HCT116 (cell line): ENCODE results near the gene C1QL4. TPM values are rescaled to one million over a fixed set of nuclear protein-coding genes. Genes with fewer than 3 reads are reported as not detected.

ENCODE experiments used
- ATAC-seq: fragments of 200-7000 bp; cut with Tn5 transposase; 2 replicates; pipeline ENCODE4 v1.9.1; 2020; ENCODE audit warnings: mild to moderate bottlenecking, moderate library complexity
- BruUV-seq: library from RNA; stranded (reverse); fragments of 400-500 nt; replicated peaks from 2 replicates; lab custom pipeline; 2021; lab: Mats Ljungman, UMichigan
- CTCF ChIA-PET: fragments of 300-600 bp; sonication (Branson Sonifier 250); formaldehyde crosslinking; loops from one replicate; lab custom pipeline; 2021; ENCODE audit warnings: antibody characterized with exemption; lab: Charles Lee
- POLR2A ChIA-PET: fragments of 300-600, 350-600 bp; sonication (Branson Sonifier 250); formaldehyde crosslinking; loops from one replicate; lab custom pipeline; 2021; ENCODE audit warnings: antibody characterized with exemption; lab: Charles Lee
- RAD21 ChIA-PET, 2 experiments: fragments of 300-600 bp; sonication (Branson Sonifier 250); formaldehyde crosslinking; loops; one replicate each; lab custom pipeline; 2023; ENCODE audit warnings: low total read pairs in 2 of 2; ENCODE audit not compliant: uncharacterized antibody in 2 of 2, unreplicated experiment in 2 of 2, low non-redundant PET in 1 of 2; lab: Charles Lee
- DNase-seq: peaks from one replicate; pipeline ENCODE4 v3.0.0-alpha.2; 2010; ENCODE audit warnings: low read depth, low spot score
- H2AFZ ChIP-seq: fragments of 200-600 bp; shearing (Covaris generic), sonication (generic); 2 replicates; pipeline ENCODE4 v1.6.1; 2017; ENCODE audit warnings: low read depth, mixed run types, mixed read lengths, antibody characterized with exemption, low read length; ENCODE audit not compliant: poor library complexity, severe bottlenecking
- H3K27ac ChIP-seq: 2 replicates; pipeline ENCODE4 v1.5.1; 2012; ENCODE audit warnings: low read depth, low read length
- H3K27me3 ChIP-seq: fragments of 200-600 bp; sonication (generic); 2 replicates; pipeline ENCODE4 v1.6.1; 2016; ENCODE audit warnings: mixed run types, low read length, mixed read lengths; ENCODE audit not compliant: insufficient read depth
- H3K36me3 ChIP-seq, 2 experiments: fragments of 200-500 bp in 1 of 2; fragments of 200-600 bp in 1 of 2; sonication (Bioruptor generic) in 1 of 2; sonication (generic) in 1 of 2; 2 replicates each; pipeline versions ENCODE4 v1.5.1 to v1.6.1; 2014 to 2016; ENCODE audit warnings: low read length in 2 of 2, inconsistent platforms in 1 of 2, mixed read lengths in 1 of 2, mixed run types in 1 of 2; ENCODE audit not compliant: insufficient read depth in 2 of 2, control insufficient read depth in 1 of 2
- H3K4me1 ChIP-seq, 2 experiments: fragments of 200-600 bp in 1 of 2; sonication (generic) in 1 of 2; 2 replicates each; pipeline versions ENCODE4 v1.5.1 to v1.6.1; 2012 to 2017; ENCODE audit warnings: low read length in 2 of 2, inconsistent platforms in 1 of 2, mild to moderate bottlenecking in 1 of 2, mixed read lengths in 1 of 2, mixed run types in 1 of 2, moderate library complexity in 1 of 2; ENCODE audit not compliant: insufficient read depth in 2 of 2, control insufficient read depth in 1 of 2
- H3K4me2 ChIP-seq: fragments of 200-600 bp; sonication (generic); 2 replicates; pipeline ENCODE4 v1.6.1; 2017; ENCODE audit warnings: mixed run types, low read length, mixed read lengths
- H3K4me3 ChIP-seq, 2 experiments: fragments of 200-600 bp in 1 of 2; sonication (generic) in 1 of 2; replicated peaks in 1 of 2; 2 replicates each; pipeline ENCODE4 v1.5.1; 2011 to 2016; ENCODE audit warnings: low read length in 2 of 2, control low read depth in 1 of 2, low read depth in 1 of 2, mild to moderate bottlenecking in 1 of 2, mixed read lengths in 1 of 2, mixed run types in 1 of 2
- H3K79me2 ChIP-seq: fragments of 200-600 bp; sonication (generic); 2 replicates; pipeline ENCODE4 v1.6.1; 2017; ENCODE audit warnings: mild to moderate bottlenecking, mixed run types, low read length, moderate library complexity, mixed read lengths; ENCODE audit not compliant: insufficient read depth
- H3K9ac ChIP-seq: fragments of 200-600 bp; sonication (generic); 2 replicates; pipeline ENCODE4 v1.6.1; 2016; ENCODE audit warnings: low read length, mixed read lengths
- H3K9me2 ChIP-seq: fragments of 200-600 bp; sonication (generic), shearing (Covaris generic); 2 replicates; pipeline ENCODE4 v1.6.1; 2017; ENCODE audit warnings: mixed run types, mild to moderate bottlenecking, moderate library complexity; ENCODE audit not compliant: insufficient read depth
- H3K9me3 ChIP-seq, 2 experiments: fragments of 200-500 bp in 1 of 2; fragments of 200-600 bp in 1 of 2; sonication (Bioruptor generic) in 1 of 2; sonication (generic) in 1 of 2; 2 replicates each; pipeline ENCODE4 v1.6.1; 2014 to 2017; ENCODE audit warnings: low read length in 2 of 2, mixed read lengths in 2 of 2, inconsistent platforms in 1 of 2, low read depth in 1 of 2, mild to moderate bottlenecking in 1 of 2, mixed run types in 1 of 2, moderate library complexity in 1 of 2; ENCODE audit not compliant: control insufficient read depth in 1 of 2, insufficient read depth in 1 of 2
- H4K20me1 ChIP-seq: fragments of 200-600 bp; sonication (generic), shearing (Covaris generic); 2 replicates; pipeline ENCODE4 v1.6.1; 2017; ENCODE audit warnings: mixed run types, mild to moderate bottlenecking, moderate library complexity; ENCODE audit not compliant: insufficient read depth
- CBX3 ChIP-seq: IDR thresholded peaks from 2 replicates; pipeline ENCODE4 v1.6.1; 2012; ENCODE audit warnings: low read depth
- EZH2 ChIP-seq: fragments of 200-600 bp; sonication (generic); IDR thresholded peaks from 2 replicates; pipeline ENCODE4 v1.6.1; 2017; ENCODE audit warnings: antibody characterized with exemption, mixed run types
- TCF7L2 ChIP-seq: IDR thresholded peaks from 2 replicates; pipeline ENCODE4 v1.7.0; 2011; ENCODE audit warnings: borderline replicate concordance, inconsistent platforms; ENCODE audit not compliant: insufficient read depth, insufficient read length; ENCODE audit errors: extremely low read depth
- ZFX ChIP-seq: fragments of 450-650 bp; IDR thresholded peaks from 2 replicates; pipeline ENCODE4 v1.6.1; 2017
- intact Hi-C: fragments of 100-400 bp; cut with micrococcal nuclease; formaldehyde crosslinking; loops from 2 replicates; pipeline ENCODE4 v1.10.0; 2022
- total RNA-seq: library from RNA; stranded (reverse); gene quantifications from one replicate; pipeline ENCODE4 v1.2.1, GENCODE V29; 2021; ENCODE audit not compliant: unreplicated experiment

The C1QL4 gene
- total RNA-seq, 1 experiment from 2014 or later, result 8.1 TPM

- Histone ChIP-seq H3K9me2 (no peaks in the 10 kb centered on the region), H3K9ac (no peak overlapping the region)
- POLR2A ChIA-PET, result interaction anchor here (1.0 kb wide), 1 partner anchor 16 kb away, joined by 4 read pairs; the partner anchor contains the start of gene TROAP
- intact Hi-C loops, result loop anchor here (1.0 kb wide), 1 partner anchor 50 kb away; no protein-coding TSS in a partner anchor
- no peak for TF ChIP-seq TCF7L2
- TF ChIP-seq, all 23 proteins: peak for 0
- Histone ChIP-seq H3K4me2 (peak overlapping the region; percentile 47), H2AFZ (no peak overlapping the region), H3K27me3 (no peaks in the 10 kb centered on the region), H3K79me2 (no peaks in the 10 kb centered on the region), H3K9me3 (no peaks in the 10 kb centered on the region), H4K20me1 (no peaks in the 10 kb centered on the region), H3K4me1 (peaks cover 22 to 60% of the 10 kb centered on the region in 2 experiments), H3K27ac (peak overlapping the region; percentile 13; the same call in 1 of the 2 replicates), H3K36me3 (no peaks in the 10 kb centered on the region), H3K4me3 (no peak overlapping the region; a peak in 1 of 4 replicates)
- DNase-seq, result no peak
- ATAC-seq, result no peak
- no TSS peak for BruUV-seq
- RAD21 ChIA-PET, result interaction anchor here in 1 of 2 experiments (0.9 kb wide), 1 partner anchor 27 kb away, joined by 7 read pairs; no protein-coding TSS in a partner anchor
- CTCF ChIA-PET, result interaction anchor here (1.0 to 1.1 kb wide), 3 partner anchors 8 to 51 kb away, joined by 4 to 7 read pairs (median 7); no protein-coding TSS in a partner anchor
Measured at GRCh38 chr12:49339464-49339861, 2.5 kb upstream of the C1QL4 start.

GRCh38 chr12:49338830-49339463 is 2.0 kb upstream of the C1QL4 start:
- H3K4me2 ChIP-seq, result peak overlapping the region; percentile 47

More at GRCh38 chr12:49338830-49339463, 2.0 kb upstream of the C1QL4 start:
- ChIA-PET RAD21 (interaction anchor here in 1 of 2 experiments (0.9 kb wide), 1 partner anchor 28 kb away, joined by 7 read pairs; no protein-coding TSS in a partner anchor), CTCF (interaction anchor here (1.0 to 1.1 kb wide), 4 partner anchors 9 to 50 kb away, joined by 3 to 7 read pairs (median 6); no protein-coding TSS in a partner anchor), POLR2A (interaction anchor here (1.0 kb wide), 1 partner anchor 16 kb away, joined by 4 read pairs; the partner anchor contains the start of gene TROAP)
- peaks cover 22 to 58% of the 10 kb centered on the region in 2 experiments for H3K4me1 ChIP-seq
- TF ChIP-seq ZFX, result 0 out of 2 replicates have a peak, but pooled peaks have one; percentile 22
- no peak for TF ChIP-seq EZH2
- TF ChIP-seq CBX3, result no peak
- intact Hi-C loops, result loop anchor here (1.0 kb wide), 1 partner anchor 50 kb away; no protein-coding TSS in a partner anchor
- no peak for ATAC-seq
- no peaks in the 10 kb centered on the region for H3K79me2 ChIP-seq
- H3K36me3 ChIP-seq, result no peaks in the 10 kb centered on the region
- no peak overlapping the region for H3K4me3 ChIP-seq
- no peaks in the 10 kb centered on the region for H3K9me2 ChIP-seq
- H3K27ac ChIP-seq, result peak overlapping the region; percentile 13; the same call in 1 of the 2 replicates
- no peaks in the 10 kb centered on the region for H4K20me1 ChIP-seq
- H3K9me3 ChIP-seq, result no peaks in the 10 kb centered on the region
- DNase-seq, result no peak
- BruUV-seq, result no TSS peak
- H3K27me3 ChIP-seq, result no peaks in the 10 kb centered on the region
- no peak overlapping the region for H3K9ac ChIP-seq
- H2AFZ ChIP-seq, result no peak overlapping the region
